ENCODE measurements around the gene FAM98C.
"Not testable (repeated sequence)": the region's sequence is repeated elsewhere in the genome, so short reads cannot be mapped to it uniquely, and the experiment has no call there.

The FAM98C gene

DNA sequence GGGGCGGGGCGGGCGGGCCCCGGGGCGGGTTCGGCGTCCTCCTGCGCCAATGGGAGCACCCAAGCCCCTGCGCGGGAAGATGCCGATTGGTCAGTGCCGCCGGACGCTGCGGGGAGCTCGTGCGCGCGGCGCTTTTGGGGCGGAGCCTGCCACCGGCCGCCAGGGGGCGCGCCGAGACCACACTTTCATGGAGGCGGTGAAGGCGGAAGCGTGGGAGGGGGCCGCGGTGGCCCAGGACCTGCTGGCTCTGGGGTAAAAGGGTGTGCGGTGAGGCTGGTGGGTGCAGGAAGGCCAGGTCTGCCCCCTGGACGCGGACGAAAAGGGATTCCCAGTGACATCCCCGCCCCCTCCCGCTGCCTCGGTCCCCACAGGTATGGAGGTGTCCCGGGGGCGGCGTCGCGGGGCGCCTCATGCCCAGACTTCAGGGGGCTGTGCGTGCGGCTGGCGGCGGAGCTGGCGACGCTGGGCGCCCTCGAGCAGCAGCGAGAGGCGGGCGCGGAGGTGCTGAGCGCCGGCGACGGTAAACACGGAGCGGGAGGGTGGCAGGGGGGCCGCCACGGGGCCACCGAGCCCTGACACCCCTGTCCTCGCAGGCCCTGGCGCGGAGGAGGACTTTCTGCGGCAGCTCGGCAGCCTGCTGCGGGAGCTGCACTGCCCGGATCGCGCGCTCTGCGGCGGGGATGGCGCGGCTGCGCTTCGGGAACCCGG lies at the start of gene FAM98C:
Gene FAM98C, plus strand, starts transcription at position 127 of the 708 bp plus-strand sequence. Its CDS starts 61 bp downstream, at position 188.
- ATAC-seq (ENCODE audit: low read depth) (peak; percentile 94), DNase-seq (ENCODE audit: low spot score in 2 of 2) (peak; percentile 98)
- Mint-ChIP-seq H3K9me3 (no peaks in the 10 kb centered on the region), H3K27me3 (peaks cover 8% of the 10 kb centered on the region), H3K27ac (peak within 1 kb of the TSS; percentile 91), H3K36me3 (peaks cover 7% of the 10 kb centered on the region), H3K4me3 (peak within 1 kb of the TSS; percentile 91), H3K4me1 (peaks cover 7% of the 10 kb centered on the region)

DNA sequence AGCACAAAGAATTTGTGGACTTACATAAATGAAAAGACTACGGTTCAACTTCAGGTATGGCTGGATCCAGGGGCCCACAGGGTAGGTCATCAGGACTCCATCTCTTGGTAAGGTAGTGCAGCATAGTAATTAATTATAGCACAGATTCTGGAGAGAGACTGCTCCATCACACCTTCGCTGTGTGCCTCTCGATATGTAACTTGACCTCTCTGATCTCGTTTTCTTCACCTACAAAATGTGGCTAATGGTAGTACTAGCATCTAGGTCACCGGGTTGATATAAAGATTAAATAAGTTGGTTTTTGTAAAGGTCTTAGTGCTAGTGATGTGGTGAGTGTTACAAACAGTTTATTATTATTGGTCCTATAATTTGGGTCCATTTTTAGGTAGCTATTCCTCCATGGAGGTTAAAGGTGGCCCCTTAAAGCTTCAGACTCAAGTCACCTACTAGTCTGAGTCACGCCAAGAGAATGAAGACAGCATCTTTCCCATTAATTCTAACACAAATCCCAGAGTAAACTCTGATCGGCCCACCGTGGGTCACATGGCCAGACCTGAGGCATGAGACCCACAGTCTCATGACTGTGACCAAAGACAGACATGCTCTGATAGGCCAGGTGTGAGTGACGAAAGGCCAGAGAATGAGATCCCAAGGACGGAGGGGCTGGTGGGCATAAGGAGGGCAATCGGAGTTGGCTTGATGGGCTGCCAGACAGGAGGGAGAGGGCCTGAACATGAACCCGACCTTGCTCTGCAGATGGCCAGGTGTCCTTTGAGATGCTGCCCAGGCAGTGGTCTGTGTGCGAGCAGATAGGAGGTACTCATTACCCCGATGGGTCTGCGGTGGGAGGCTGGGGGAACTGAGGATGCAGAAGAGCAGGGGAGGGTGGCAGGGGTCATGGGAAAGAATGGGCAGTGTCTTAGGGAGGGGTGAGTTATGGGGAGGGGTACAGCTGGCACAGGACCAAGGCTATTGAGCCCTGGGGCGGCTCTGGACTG lies 46.9 kb upstream of the FAM98C start:
- H3K9me3 Mint-ChIP-seq = no peaks in the 10 kb centered on the region
- DNase-seq (ENCODE audit: low spot score in 2 of 2) (no peak), ATAC-seq (ENCODE audit: low read depth) (no peak)
- H3K36me3 Mint-ChIP-seq = peaks cover 2% of the 10 kb centered on the region
- H3K27me3 Mint-ChIP-seq = peaks cover 14% of the 10 kb centered on the region
- H3K27ac Mint-ChIP-seq = no peak overlapping the region
- no peak overlapping the region for H3K4me3 Mint-ChIP-seq
- H3K4me1 Mint-ChIP-seq = peaks cover 4% of the 10 kb centered on the region

DNA sequence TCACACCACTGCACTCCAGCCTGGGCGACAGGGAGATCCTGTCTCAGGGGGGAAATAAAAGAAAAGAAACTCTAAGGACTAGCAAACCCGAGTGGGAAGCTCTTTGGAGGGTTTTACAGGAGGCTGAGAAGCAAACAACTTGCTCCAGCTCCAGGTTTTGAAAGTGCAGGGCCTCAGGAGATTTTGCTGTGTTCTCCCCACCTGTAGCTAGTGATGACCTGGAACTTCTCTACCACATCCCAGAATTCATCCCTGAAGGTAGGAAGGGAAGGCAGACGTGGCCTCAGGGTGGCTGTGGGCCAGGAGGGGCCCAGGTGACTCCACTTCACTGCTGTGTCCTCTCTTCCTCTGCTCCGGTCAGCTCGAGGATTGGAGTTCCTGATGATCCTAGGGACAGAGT lies 44.8 kb upstream of the FAM98C start:
- no peaks in the 10 kb centered on the region for H3K9me3 Mint-ChIP-seq
- no peak overlapping the region for H3K27ac Mint-ChIP-seq
- H3K36me3 Mint-ChIP-seq = no peaks in the 10 kb centered on the region
- H3K4me3 Mint-ChIP-seq = no peak overlapping the region
- ATAC-seq (ENCODE audit: low read depth) (no peak), DNase-seq (ENCODE audit: low spot score in 2 of 2) (no peak)
- H3K27me3 Mint-ChIP-seq = peaks cover 14% of the 10 kb centered on the region
- H3K4me1 Mint-ChIP-seq = peaks cover 11% of the 10 kb centered on the region

DNA sequence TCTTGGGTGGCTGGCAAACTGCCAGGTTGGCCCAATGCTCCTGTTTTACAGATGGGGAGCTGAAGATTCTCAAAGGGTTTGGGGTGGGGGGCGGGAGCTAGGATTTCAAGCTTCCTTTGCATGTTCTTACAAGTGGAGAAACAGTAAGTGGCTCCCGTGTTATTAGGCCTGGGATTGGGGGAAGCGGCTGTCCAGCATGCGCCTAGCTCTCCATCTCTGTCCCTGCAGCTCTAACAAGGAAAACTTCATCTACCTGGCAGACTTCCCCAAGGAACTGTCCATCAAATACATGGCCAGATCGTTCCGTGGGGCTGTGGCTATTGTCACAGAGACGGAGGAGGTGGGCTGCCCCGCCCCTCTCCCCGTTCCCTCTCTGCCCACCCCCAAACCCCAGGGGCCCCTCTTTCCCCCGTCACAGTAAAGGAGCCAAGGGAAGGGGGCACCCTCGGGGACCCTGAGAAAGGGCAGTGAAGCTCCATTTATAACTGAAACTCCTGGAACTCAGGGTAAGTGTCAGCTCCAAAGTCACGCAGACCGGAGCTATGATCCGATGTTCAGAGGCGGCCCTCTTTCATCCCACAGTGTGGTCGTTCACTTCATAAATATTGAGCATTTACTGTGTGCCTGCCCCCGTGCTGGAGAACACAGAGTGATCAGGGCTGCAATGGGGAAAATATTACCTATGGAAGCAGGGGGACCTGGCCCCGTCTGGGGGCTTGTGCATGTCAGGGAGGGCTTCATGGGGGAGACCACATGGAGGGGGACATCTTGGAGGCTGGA lies 43.5 kb upstream of the FAM98C start:
- Mint-ChIP-seq H3K27ac (no peak overlapping the region), H3K27me3 (peaks cover 14% of the 10 kb centered on the region), H3K4me3 (no peak overlapping the region), H3K9me3 (no peaks in the 10 kb centered on the region), H3K4me1 (peaks cover 11% of the 10 kb centered on the region), H3K36me3 (no peaks in the 10 kb centered on the region)
- no peak for DNase-seq (ENCODE audit: low spot score in 2 of 2)
- ATAC-seq (ENCODE audit: low read depth) = no peak

DNA sequence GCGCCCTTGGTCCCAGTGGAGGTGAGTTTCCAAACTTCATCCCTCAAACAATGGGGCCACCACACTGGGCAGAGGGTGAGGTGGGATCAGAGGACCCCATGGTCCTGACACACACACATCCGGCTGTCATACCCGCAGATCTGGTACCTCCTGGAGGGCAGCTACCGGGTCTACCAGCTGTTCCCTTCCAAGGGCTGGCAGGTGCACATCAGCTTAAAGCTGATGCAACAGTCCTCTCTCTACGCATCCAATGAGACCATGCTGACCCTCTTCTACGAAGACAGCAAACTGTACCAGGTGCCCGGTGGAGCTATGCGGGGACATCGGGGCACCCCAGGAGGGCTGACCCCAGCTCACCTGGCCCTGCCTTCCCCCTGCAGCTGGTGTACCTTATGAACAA lies 42.5 kb upstream of the FAM98C start:
- Mint-ChIP-seq H3K36me3 (no peaks in the 10 kb centered on the region), H3K27ac (no peak overlapping the region), H3K4me1 (peaks cover 11% of the 10 kb centered on the region), H3K9me3 (no peaks in the 10 kb centered on the region), H3K27me3 (peaks cover 14% of the 10 kb centered on the region), H3K4me3 (peak overlapping the region; percentile 75)
- no peak for DNase-seq (ENCODE audit: low spot score in 2 of 2)
- no peak for ATAC-seq (ENCODE audit: low read depth)

DNA sequence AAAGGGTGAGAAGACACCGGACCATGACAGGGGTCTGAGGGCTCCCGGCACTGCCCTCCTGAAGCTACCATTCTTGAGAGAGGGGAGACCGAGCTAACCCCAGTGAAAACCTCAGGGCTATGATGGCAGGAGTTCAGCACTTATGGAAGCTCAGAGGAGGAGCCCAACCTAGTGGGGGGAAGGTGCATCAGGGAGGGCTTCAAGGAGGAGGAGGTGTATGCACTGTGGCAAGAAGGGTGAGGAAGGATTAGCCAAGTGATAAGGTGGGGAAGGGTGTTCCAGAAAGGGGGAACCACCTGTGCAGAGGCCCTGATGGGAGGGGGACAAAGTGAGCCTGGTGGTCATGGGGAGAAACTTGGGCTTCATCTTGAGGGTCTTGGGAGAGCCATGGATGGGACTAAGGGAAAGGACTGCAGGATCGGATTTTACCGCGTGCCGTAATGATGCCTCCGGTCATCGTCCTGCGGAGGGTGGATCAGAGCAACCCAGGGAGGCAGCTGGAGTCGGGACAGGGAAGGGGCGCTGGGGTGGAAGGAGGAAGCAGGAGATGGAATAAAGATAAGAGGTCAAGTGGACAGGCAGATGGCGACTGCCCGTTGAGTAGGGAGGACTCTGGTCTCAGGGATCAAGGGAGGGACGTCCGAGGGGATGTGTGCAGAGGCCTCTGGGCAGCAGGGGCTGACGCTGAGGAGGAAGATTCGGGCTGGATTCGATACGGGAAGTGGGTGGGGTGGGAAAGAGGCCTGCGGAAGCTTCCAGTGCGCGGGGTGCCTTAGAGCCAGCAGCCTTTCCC lies 41.9 kb upstream of the FAM98C start:
- no peak for ATAC-seq (ENCODE audit: low read depth)
- Mint-ChIP-seq H3K4me3 (peak overlapping the region; percentile 75), H3K27me3 (peaks cover 13% of the 10 kb centered on the region), H3K27ac (peak overlapping the region; percentile 22), H3K36me3 (no peaks in the 10 kb centered on the region), H3K4me1 (peaks cover 11% of the 10 kb centered on the region), H3K9me3 (no peaks in the 10 kb centered on the region)
- DNase-seq (ENCODE audit: low spot score in 2 of 2) = no peak

DNA sequence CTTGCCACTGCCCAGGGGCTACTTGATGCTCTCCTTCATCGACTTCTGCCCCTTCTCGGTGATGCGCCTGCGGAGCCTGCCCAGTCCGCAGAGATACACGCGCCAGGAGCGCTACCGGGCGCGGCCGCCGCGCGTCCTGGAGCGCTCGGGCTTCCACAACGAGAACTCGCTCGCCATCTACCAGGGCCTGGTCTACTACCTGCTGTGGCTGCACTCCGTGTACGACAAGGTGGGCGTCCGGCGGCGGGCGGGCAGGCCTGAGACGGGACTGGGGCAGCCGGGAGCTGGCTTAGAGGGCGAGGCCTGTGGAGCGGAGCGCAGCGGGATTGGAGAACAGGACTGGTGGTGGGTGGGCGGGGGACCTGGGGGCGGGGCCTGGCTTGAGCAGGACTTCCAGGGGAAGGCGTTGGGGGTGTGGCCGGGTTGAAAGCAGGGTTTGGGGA lies 41.2 kb upstream of the FAM98C start:
- peaks cover 11% of the 10 kb centered on the region for H3K4me1 Mint-ChIP-seq

DNA sequence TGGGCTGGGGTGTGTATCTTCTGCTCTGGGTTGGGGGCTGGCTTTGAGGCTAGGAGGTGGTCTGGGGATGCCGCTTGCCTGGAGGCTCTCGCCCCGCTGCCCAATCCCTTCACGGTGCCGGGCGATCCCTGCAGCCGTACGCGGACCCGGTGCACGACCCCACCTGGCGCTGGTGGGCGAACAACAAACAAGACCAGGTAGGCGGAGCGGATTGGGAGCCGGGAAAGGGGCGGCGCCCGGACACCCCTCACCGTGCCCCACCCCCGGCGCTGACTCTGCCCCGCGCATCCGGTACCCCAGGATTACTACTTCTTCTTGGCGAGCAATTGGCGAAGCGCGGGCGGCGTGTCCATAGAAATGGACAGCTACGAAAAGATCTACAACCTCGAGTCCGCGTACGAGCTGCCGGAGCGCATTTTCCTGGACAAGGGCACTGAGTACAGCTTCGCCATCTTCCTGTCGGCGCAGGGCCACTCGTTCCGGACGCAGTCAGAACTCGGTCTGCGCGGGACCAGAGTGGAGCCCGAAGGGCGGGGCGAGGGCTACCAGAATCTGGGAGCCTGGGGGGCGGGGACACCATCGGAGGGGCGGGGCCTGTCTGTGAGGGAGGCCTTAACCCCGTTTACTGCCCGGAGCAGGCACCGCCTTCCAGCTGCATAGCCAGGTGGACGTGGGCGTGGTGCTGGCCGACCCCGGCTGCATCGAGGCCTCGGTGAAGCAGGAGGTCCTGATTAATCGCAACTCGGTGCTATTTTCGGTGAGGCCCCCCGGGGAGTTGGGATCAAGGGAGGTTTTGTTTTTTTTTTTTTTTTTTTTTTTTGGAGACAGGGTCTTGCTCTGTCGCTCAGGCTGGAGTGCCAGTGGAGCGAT lies 40.6 kb upstream of the FAM98C start:
- ATAC-seq (ENCODE audit: low read depth) = peak; percentile 49
- Mint-ChIP-seq H3K27ac (no peak overlapping the region), H3K36me3 (no peaks in the 10 kb centered on the region), H3K4me1 (peaks cover 11% of the 10 kb centered on the region), H3K4me3 (peak overlapping the region; percentile 75), H3K9me3 (no peaks in the 10 kb centered on the region), H3K27me3 (peaks cover 13% of the 10 kb centered on the region)
- peak in 1 of 2 donors; percentile 47 for DNase-seq (ENCODE audit: low spot score in 2 of 2)

More for the DNA sequence above, 41.2 kb upstream of the FAM98C start:
- peak; percentile 81 for ATAC-seq (ENCODE audit: low read depth)
- Mint-ChIP-seq H3K27ac (no peak overlapping the region), H3K27me3 (peaks cover 13% of the 10 kb centered on the region), H3K4me3 (peak overlapping the region; percentile 75), H3K9me3 (no peaks in the 10 kb centered on the region), H3K36me3 (no peaks in the 10 kb centered on the region)
- DNase-seq (ENCODE audit: low spot score in 2 of 2) = peak; percentile 45 to 56

DNA sequence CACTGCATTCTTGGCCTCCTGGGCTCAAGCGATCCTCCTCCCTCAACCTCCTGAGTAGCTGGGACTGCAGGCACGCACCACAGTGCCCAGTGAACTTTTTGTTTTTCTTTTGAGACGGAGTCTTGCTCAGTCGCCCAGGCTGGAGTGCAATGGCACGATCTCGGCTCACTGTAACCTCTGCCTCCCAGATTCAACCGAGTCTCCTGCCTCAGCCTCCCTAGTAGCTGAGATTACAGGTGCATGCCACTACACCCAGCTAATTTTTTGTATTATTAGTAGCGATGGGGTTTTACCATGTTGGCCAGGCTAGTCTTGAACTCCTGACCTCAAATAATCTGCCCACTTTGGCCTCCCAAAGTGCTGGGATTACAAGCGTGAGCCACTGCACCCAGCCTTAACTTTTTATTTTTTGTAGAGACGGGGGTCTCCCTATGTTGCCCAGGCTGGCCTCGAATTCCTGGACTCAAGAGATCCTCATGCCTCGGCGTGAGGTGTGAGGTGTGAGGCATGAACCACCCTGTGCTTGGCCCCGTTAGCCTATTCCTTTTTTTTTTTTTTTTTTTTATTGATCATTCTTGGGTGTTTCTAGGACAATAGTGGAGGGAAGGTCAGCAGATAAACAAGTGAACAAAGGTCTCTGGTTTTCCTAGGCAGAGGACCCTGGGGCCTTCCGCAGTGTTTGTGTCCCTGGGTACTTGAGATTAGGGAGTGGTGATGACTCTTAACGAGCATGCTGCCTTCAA lies 39.8 kb upstream of the FAM98C start:
- Mint-ChIP-seq H3K4me3 (peak overlapping the region; percentile 47), H3K4me1 (peaks cover 11% of the 10 kb centered on the region), H3K27me3 (peaks cover 14% of the 10 kb centered on the region)
- H3K36me3 Mint-ChIP-seq; H3K9me3 Mint-ChIP-seq; ATAC-seq (ENCODE audit: low read depth); H3K27ac Mint-ChIP-seq; DNase-seq (ENCODE audit: low spot score in 2 of 2): not testable (repeated sequence)

DNA sequence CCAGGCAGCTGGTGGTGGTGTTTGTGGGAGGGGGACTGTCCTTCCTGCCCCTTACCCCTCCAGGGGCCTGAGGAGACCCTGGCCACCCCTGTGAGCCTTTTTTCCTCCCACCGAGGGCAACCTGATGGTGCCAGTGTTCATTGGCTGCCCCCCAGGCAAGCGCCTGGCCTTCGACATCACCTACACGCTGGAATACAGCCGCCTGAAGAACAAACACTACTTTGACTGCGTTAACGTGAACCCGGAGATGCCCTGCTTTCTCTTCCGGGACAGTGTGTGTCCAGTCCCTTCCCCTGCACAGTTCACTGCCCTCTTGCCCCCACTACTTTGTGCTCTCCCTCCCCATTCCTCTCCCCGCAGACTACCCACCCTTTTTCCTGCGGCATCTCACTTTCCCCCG lies 35.9 kb upstream of the FAM98C start:
- Mint-ChIP-seq H3K36me3 (no peaks in the 10 kb centered on the region), H3K4me3 (no peak overlapping the region), H3K27ac (no peak overlapping the region), H3K4me1 (no peaks in the 10 kb centered on the region), H3K27me3 (peaks cover 16% of the 10 kb centered on the region), H3K9me3 (no peaks in the 10 kb centered on the region)
- DNase-seq (ENCODE audit: low spot score in 2 of 2) (no peak), ATAC-seq (ENCODE audit: low read depth) (no peak)

DNA sequence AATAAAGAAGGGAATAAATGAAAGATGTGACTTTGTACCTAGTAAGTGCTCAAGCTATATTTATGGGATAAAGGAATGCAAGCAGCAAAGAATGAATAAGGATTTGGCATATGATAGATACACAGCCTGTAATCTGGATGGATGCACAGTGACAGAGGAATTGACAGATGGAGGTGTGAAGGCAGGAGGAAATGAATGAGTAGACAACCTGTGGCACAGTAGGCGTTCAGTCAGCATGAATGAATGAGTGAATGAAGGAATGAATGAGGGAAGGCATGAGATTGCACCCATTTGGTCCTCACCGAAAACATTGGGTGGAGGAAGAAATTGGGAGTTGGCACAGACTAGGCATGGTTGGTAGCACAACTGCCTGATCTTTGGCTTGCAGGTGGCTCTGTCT lies 33.3 kb upstream of the FAM98C start:
- H3K4me3 Mint-ChIP-seq = no peak overlapping the region
- DNase-seq (ENCODE audit: low spot score in 2 of 2) (no peak), ATAC-seq (ENCODE audit: low read depth) (no peak)
- peaks cover 3% of the 10 kb centered on the region for H3K4me1 Mint-ChIP-seq
- peaks cover 16% of the 10 kb centered on the region for H3K27me3 Mint-ChIP-seq
- no peaks in the 10 kb centered on the region for H3K36me3 Mint-ChIP-seq
- no peak overlapping the region for H3K27ac Mint-ChIP-seq
- no peaks in the 10 kb centered on the region for H3K9me3 Mint-ChIP-seq

DNA sequence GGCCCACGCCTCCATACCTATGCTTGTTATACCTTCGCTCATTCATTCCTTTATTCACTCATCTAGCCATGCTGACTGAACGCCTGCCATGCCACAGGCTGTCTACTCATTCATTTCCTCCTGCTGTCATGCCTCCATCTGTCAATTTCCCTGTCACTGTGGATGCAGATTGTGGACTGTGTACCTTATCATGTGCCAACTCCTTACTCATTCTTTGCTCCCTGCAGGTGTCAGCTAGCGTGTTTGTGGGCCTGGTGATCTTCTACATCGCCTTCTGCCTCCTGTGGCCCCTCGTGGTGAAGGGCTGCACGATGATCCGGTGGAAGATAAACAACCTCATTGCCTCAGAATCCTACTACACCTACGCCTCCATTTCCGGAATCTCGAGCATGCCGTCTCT lies 32.6 kb upstream of the FAM98C start:
- DNase-seq (ENCODE audit: low spot score in 2 of 2) (no peak), ATAC-seq (ENCODE audit: low read depth) (no peak)
- Mint-ChIP-seq H3K27ac (no peak overlapping the region), H3K36me3 (no peaks in the 10 kb centered on the region), H3K4me1 (peaks cover 8% of the 10 kb centered on the region), H3K27me3 (peaks cover 16% of the 10 kb centered on the region), H3K4me3 (no peak overlapping the region), H3K9me3 (no peaks in the 10 kb centered on the region)

Data from memory B cell (primary cell).